Liver (tissue), 9 donors: ENCODE results near the gene CHMP5. TPM values are rescaled to one million over a fixed set of nuclear protein-coding genes. Genes with fewer than 3 reads are reported as not detected.

Experiments used
- DNase-seq: peaks from one replicate; pipeline ENCODE4 v3.0.0-alpha.2; 2017; ENCODE audit warnings: low spot score
- H3K27ac ChIP-seq, 2 donors: one replicate each; pipeline ENCODE4 v1.7.0; 2013; ENCODE audit warnings: inconsistent platforms in 2 of 2, low read length in 2 of 2, control low read depth in 1 of 2, low read depth in 1 of 2, mild to moderate bottlenecking in 1 of 2
- H3K27me3 ChIP-seq, 4 donors: one replicate each; pipeline versions ENCODE4 v1.6.1 to v1.7.0; 2013; ENCODE audit warnings: low read length in 3 of 4, inconsistent platforms in 1 of 4, mild to moderate bottlenecking in 1 of 4, moderate library complexity in 1 of 4; ENCODE audit not compliant: control insufficient read depth in 4 of 4, insufficient read depth in 4 of 4
- H3K36me3 ChIP-seq, 4 donors: one replicate each; pipeline versions ENCODE4 v1.6.1 to v1.7.0; 2013; ENCODE audit warnings: low read length in 3 of 4, mild to moderate bottlenecking in 3 of 4, low read depth in 1 of 4, moderate library complexity in 1 of 4; ENCODE audit not compliant: control insufficient read depth in 4 of 4, insufficient read depth in 3 of 4
- H3K4me1 ChIP-seq, 4 donors: one replicate each; pipeline versions ENCODE4 v1.6.1 to v1.7.0; 2013; ENCODE audit warnings: low read length in 3 of 4, mild to moderate bottlenecking in 3 of 4, moderate library complexity in 1 of 4; ENCODE audit not compliant: control insufficient read depth in 4 of 4, insufficient read depth in 4 of 4
- H3K4me3 ChIP-seq, 3 donors: one replicate each; pipeline versions ENCODE4 v1.6.1 to v1.7.0; 2013; ENCODE audit warnings: low read length in 3 of 3, control low read depth in 1 of 3, low read depth in 1 of 3, mild to moderate bottlenecking in 1 of 3
- H3K9ac ChIP-seq, 2 donors: one replicate each; pipeline ENCODE4 v1.7.0; 2013; ENCODE audit warnings: low read length in 2 of 2, mild to moderate bottlenecking in 2 of 2, moderate library complexity in 2 of 2, control low read depth in 1 of 2, low read depth in 1 of 2
- H3K9me3 ChIP-seq, 4 donors: one replicate each; pipeline versions ENCODE4 v1.6.1 to v1.7.0; 2013; ENCODE audit warnings: low read length in 3 of 4; ENCODE audit not compliant: control insufficient read depth in 4 of 4
- FOXA1 ChIP-seq: IDR thresholded peaks from 2 replicates; pipeline ENCODE4 v1.6.1; 2016; ENCODE audit warnings: antibody characterized with exemption
- FOXA2 ChIP-seq: IDR thresholded peaks from 2 replicates; pipeline ENCODE4 v1.6.1; 2016; ENCODE audit warnings: antibody characterized with exemption
- GABPA ChIP-seq, 2 donors: IDR thresholded peaks in 1 of 2; conservative IDR thresholded peaks in 1 of 2; 2 replicates each; pipeline ENCODE4 v1.6.1; 2016; ENCODE audit warnings: antibody characterized with exemption in 2 of 2, mild to moderate bottlenecking in 1 of 2, moderate library complexity in 1 of 2
- HNF4A ChIP-seq, 2 donors: conservative IDR thresholded peaks; 2 replicates each; pipeline ENCODE4 v1.6.1; 2016; ENCODE audit warnings: antibody characterized with exemption in 2 of 2, mild to moderate bottlenecking in 2 of 2
- HNF4G ChIP-seq: IDR thresholded peaks from 2 replicates; pipeline ENCODE4 v1.6.1; 2016; ENCODE audit warnings: antibody characterized with exemption
- NR2F2 ChIP-seq: IDR thresholded peaks from 2 replicates; pipeline ENCODE4 v1.6.1; 2016; ENCODE audit warnings: antibody characterized with exemption
- RAD21 ChIP-seq, 2 donors: IDR thresholded peaks; 2 replicates each; pipeline ENCODE4 v1.6.1; 2016; ENCODE audit warnings: antibody characterized with exemption in 2 of 2, mild to moderate bottlenecking in 2 of 2
- RXRA ChIP-seq, 2 donors: IDR thresholded peaks; 2 replicates each; pipeline ENCODE4 v1.6.1; 2017 to 2018; ENCODE audit warnings: antibody characterized with exemption in 2 of 2, mild to moderate bottlenecking in 1 of 2
- SP1 ChIP-seq: IDR thresholded peaks from 2 replicates; pipeline ENCODE4 v1.6.1; 2018; ENCODE audit warnings: antibody characterized with exemption, mild to moderate bottlenecking
- TAF1 ChIP-seq: conservative IDR thresholded peaks from 2 replicates; pipeline ENCODE4 v1.6.1; 2016; ENCODE audit warnings: antibody characterized with exemption, mild to moderate bottlenecking
- YY1 ChIP-seq: IDR thresholded peaks from 2 replicates; pipeline ENCODE4 v1.6.1; 2016; ENCODE audit warnings: antibody characterized with exemption, mild to moderate bottlenecking
- WGBS: extraction: QIAGEN DNeasy Blood & Tissue Kit; methylation state at CpG from one replicate; pipeline ENCODE4 v1.1.7; 2013; 5-methylcytosine and 5-hydroxymethylcytosine counted together
- polyA plus RNA-seq, 2 donors: library from polyadenylated mRNA; stranded (reverse) in 1 of 2; unstranded in 1 of 2; fragments of 200-250 nt in 1 of 2; fragments of >200 nt in 1 of 2; fragmentation: Nextera tagmentation in 1 of 2; extraction: Ambion mirVana in 1 of 2; gene quantifications; one replicate each; pipeline versions ENCODE4 v1.2.1 to v1.2.3, GENCODE V29; 2013 to 2015
- total RNA-seq, 2 donors: library from RNA; depleted of rRNA; stranded (reverse); fragments of >200 nt; gene quantifications; one replicate each; pipeline ENCODE4 v1.2.3, GENCODE V29; 2014
- TF ChIP-seq, protein P1 (sequence below): fragments of 150-350 bp; IDR thresholded peaks from 2 replicates; pipeline ENCODE4 v1.5.1; 2017; ENCODE audit warnings: improper control_type of control experiment, low read depth, low read length; ENCODE audit not compliant: missing input control
- TF ChIP-seq, protein P2 (sequence below): IDR thresholded peaks from 2 replicates; pipeline ENCODE4 v1.6.1; 2016; ENCODE audit warnings: antibody characterized with exemption
- TF ChIP-seq, protein P3 (sequence below): IDR thresholded peaks from 2 replicates; pipeline ENCODE4 v1.6.1; 2016; ENCODE audit warnings: antibody characterized with exemption
- TF ChIP-seq, protein P4 (sequence below): IDR thresholded peaks from 2 replicates; pipeline ENCODE4 v1.6.1; 2016; ENCODE audit warnings: antibody characterized with exemption, mild to moderate bottlenecking
- TF ChIP-seq, protein P5 (sequence below): IDR thresholded peaks from 2 replicates; pipeline ENCODE4 v1.6.1; 2016; ENCODE audit warnings: antibody characterized with exemption
- donor health status: healthy.
- donor health status: healthy.
- donor health status: healthy.
- donor health status: healthy.
- donor health status: healthy.

The CHMP5 gene
- total and polyA plus RNA-seq, 4 donors: 23.2 to 34.8 (median 27.8) TPM

DNA sequence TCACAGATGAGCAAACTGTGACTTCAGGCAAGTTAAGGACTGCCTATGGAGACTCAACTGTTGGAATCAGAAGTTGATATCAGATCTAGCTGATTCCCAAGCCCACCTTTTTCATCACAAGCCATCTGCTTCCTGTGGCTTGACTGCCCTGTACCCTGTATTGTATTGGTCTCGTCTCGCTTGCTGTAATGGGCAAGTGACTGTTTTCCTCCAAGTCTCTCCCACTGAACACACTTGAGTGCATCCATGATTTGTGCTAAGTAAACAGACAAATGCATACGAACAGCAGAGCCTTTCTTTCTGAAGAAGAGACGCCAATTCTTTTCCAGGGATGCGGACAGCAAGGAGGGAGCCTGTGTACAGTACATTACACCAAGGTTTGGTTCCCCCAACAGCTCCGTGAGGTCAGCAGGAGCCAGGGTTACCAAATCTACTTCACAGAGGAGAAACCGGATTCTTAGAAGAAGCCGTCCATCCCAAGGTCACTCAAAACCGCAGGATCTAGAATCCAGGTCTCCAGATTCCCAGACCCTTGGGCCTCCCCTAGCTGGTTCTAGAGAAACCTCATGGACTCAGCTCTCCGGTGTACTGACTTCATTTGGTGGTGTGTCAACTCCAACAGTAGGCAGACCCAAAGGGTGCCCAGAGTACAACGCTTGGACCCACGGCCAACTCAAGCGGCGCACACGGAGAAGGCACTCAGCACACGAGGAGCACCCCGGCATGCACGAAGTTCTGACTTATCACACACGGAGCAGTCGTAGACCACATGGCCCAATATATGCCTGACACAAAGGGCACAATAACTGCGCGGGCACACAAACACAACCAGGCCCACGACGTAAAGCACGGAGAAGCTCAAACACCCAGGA is 1.5 kb upstream of the CHMP5 start:
- Histone ChIP-seq H3K9ac (peak overlapping the region; percentile 83 to 85), H3K27ac (peak overlapping the region; percentile 86 to 89), H3K9me3 (no peaks in the 10 kb centered on the region), H3K27me3 (no peaks in the 10 kb centered on the region), H3K4me3 (peak overlapping the region; percentile 83 to 97 (median 97)), H3K36me3 (peaks cover 2 to 48% (median 42%) of the 10 kb centered on the region in 4 donors), H3K4me1 (peaks cover 0 to 27% (median 16%) of the 10 kb centered on the region in 4 donors)
- TF ChIP-seq NR2F2: no peak
- TF ChIP-seq HNF4A (conservative IDR thresholded peaks at IDR 0.05): peak in 1 of 2 donors; percentile 16
- 12% methylated on average over 25 of the region's 25 CpGs for WGBS
- DNase-seq: peak; percentile 56

DNA sequence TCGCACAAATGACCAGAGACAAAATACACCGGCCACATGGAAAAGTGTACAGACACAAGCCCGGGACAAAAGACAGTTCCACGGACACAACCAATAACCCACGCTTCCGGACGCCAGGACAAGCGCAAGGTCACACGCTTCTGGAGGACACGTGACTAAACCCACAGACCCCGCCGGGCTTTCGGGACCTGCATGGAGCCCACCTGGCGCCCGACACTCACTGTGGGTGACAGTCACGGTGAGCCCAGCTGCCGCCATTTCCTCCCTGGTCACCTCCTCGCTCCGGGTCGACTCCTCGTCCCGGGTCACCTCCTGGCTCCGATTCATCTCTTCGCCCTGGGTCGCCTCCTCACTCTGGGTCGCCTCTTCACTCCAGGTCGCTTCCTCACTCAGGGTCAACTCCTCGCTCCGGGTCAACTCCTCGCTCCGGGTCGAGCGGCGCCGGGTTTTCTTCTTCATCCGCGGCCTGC is 811 bp upstream of the CHMP5 start:
- no peak for DNase-seq
- no peaks in the 10 kb centered on the region for H3K9me3 ChIP-seq
- peaks cover 2 to 44% (median 40%) of the 10 kb centered on the region in 4 donors for H3K36me3 ChIP-seq
- peak overlapping the region; percentile 83 to 97 (median 97) for H3K4me3 ChIP-seq
- peak overlapping the region; percentile 86 to 89 for H3K27ac ChIP-seq
- TF ChIP-seq, protein P1, sequence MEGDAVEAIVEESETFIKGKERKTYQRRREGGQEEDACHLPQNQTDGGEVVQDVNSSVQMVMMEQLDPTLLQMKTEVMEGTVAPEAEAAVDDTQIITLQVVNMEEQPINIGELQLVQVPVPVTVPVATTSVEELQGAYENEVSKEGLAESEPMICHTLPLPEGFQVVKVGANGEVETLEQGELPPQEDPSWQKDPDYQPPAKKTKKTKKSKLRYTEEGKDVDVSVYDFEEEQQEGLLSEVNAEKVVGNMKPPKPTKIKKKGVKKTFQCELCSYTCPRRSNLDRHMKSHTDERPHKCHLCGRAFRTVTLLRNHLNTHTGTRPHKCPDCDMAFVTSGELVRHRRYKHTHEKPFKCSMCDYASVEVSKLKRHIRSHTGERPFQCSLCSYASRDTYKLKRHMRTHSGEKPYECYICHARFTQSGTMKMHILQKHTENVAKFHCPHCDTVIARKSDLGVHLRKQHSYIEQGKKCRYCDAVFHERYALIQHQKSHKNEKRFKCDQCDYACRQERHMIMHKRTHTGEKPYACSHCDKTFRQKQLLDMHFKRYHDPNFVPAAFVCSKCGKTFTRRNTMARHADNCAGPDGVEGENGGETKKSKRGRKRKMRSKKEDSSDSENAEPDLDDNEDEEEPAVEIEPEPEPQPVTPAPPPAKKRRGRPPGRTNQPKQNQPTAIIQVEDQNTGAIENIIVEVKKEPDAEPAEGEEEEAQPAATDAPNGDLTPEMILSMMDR: no peak
- no peak for TF ChIP-seq HNF4G
- no peak for TF ChIP-seq TAF1
- peak; percentile 7 for TF ChIP-seq YY1
- no peak for TF ChIP-seq GABPA (IDR thresholded peaks at IDR 0.05 in 1 of 2, conservative IDR thresholded peaks at IDR 0.05 in 1 of 2)
- no peak for TF ChIP-seq FOXA2
- TF ChIP-seq, protein P2, sequence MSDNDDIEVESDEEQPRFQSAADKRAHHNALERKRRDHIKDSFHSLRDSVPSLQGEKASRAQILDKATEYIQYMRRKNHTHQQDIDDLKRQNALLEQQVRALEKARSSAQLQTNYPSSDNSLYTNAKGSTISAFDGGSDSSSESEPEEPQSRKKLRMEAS: peak; percentile 72
- TF ChIP-seq, protein P3, sequence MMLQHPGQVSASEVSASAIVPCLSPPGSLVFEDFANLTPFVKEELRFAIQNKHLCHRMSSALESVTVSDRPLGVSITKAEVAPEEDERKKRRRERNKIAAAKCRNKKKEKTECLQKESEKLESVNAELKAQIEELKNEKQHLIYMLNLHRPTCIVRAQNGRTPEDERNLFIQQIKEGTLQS: no peak
- peak in 1 of 2 donors; percentile 3 for TF ChIP-seq RXRA (IDR thresholded peaks at IDR 0.05)
- no peak for TF ChIP-seq HNF4A (conservative IDR thresholded peaks at IDR 0.05)
- under 1% methylated on average over 37 of the region's 37 CpGs for WGBS
- H3K27me3 ChIP-seq: no peaks in the 10 kb centered on the region
- H3K9ac ChIP-seq: peak overlapping the region; percentile 83 to 85
- H3K4me1 ChIP-seq: peaks cover 0 to 27% (median 16%) of the 10 kb centered on the region in 4 donors

DNA sequence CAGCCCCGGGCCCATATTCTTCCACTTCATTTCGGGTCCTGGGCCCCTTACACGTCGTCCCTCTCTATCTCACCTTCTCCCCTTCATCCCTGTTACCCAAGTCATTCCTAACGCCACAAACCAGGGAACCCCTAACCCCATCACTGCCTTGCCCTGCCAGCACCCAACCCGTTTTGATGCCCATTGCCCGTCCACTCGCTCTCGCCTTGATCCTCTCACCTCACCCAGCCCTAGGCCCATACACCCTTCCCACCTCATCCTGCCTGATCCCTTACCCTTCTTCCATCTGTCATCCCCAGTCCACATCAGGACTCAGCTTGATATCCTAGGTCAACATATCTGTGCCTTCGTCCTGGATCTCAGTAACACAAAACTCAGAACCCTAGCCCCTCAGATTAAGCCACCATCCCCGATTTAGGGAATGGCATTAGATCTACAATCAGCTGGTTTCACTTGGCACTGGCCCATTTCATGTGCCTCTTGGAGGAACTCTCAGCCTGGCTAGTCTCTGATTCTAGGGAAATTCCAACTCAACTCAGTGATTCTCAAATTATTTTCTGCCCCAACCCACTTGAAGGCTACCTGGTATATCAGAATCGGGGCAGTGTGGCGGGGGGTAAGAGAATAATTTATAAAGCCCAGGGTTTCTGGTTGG is 489 bp downstream of the CHMP5 start:
- no peak for DNase-seq
- 22% methylated on average over 13 of the region's 13 CpGs for WGBS
- H3K36me3 ChIP-seq: peaks cover 2 to 35% (median 29%) of the 10 kb centered on the region in 4 donors
- TF ChIP-seq FOXA2: no peak
- no peak for TF ChIP-seq GABPA (IDR thresholded peaks at IDR 0.05 in 1 of 2, conservative IDR thresholded peaks at IDR 0.05 in 1 of 2)
- no peak for TF ChIP-seq NR2F2
- TF ChIP-seq SP1: no peak
- TF ChIP-seq RAD21 (IDR thresholded peaks at IDR 0.05): no peak
- TF ChIP-seq, protein P4, sequence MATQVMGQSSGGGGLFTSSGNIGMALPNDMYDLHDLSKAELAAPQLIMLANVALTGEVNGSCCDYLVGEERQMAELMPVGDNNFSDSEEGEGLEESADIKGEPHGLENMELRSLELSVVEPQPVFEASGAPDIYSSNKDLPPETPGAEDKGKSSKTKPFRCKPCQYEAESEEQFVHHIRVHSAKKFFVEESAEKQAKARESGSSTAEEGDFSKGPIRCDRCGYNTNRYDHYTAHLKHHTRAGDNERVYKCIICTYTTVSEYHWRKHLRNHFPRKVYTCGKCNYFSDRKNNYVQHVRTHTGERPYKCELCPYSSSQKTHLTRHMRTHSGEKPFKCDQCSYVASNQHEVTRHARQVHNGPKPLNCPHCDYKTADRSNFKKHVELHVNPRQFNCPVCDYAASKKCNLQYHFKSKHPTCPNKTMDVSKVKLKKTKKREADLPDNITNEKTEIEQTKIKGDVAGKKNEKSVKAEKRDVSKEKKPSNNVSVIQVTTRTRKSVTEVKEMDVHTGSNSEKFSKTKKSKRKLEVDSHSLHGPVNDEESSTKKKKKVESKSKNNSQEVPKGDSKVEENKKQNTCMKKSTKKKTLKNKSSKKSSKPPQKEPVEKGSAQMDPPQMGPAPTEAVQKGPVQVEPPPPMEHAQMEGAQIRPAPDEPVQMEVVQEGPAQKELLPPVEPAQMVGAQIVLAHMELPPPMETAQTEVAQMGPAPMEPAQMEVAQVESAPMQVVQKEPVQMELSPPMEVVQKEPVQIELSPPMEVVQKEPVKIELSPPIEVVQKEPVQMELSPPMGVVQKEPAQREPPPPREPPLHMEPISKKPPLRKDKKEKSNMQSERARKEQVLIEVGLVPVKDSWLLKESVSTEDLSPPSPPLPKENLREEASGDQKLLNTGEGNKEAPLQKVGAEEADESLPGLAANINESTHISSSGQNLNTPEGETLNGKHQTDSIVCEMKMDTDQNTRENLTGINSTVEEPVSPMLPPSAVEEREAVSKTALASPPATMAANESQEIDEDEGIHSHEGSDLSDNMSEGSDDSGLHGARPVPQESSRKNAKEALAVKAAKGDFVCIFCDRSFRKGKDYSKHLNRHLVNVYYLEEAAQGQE: no peak
- TF ChIP-seq FOXA1: no peak
- TF ChIP-seq, protein P5, sequence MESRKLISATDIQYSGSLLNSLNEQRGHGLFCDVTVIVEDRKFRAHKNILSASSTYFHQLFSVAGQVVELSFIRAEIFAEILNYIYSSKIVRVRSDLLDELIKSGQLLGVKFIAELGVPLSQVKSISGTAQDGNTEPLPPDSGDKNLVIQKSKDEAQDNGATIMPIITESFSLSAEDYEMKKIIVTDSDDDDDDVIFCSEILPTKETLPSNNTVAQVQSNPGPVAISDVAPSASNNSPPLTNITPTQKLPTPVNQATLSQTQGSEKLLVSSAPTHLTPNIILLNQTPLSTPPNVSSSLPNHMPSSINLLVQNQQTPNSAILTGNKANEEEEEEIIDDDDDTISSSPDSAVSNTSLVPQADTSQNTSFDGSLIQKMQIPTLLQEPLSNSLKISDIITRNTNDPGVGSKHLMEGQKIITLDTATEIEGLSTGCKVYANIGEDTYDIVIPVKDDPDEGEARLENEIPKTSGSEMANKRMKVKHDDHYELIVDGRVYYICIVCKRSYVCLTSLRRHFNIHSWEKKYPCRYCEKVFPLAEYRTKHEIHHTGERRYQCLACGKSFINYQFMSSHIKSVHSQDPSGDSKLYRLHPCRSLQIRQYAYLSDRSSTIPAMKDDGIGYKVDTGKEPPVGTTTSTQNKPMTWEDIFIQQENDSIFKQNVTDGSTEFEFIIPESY: no peak
- TF ChIP-seq HNF4G: no peak
- no peak for TF ChIP-seq YY1
- TF ChIP-seq TAF1: no peak
- TF ChIP-seq, protein P3: no peak

More for the DNA sequence above, 489 bp downstream of the CHMP5 start:
- H3K27ac ChIP-seq: peak overlapping the region; percentile 86 to 89
- peak overlapping the region; percentile 83 to 84 for H3K9ac ChIP-seq
- H3K4me1 ChIP-seq: peaks cover 0 to 27% (median 16%) of the 10 kb centered on the region in 4 donors
- H3K4me3 ChIP-seq: peak overlapping the region; percentile 56 to 98 (median 73)
- no peaks in the 10 kb centered on the region for H3K9me3 ChIP-seq
- H3K27me3 ChIP-seq: no peaks in the 10 kb centered on the region
